ENCODE data around the gene JPT1. TPM values are rescaled to one million over a fixed set of nuclear protein-coding genes. Genes with fewer than 3 reads are reported as not detected.
A peak's percentile ranks its signal among the peaks of the same experiment; 100 is the strongest.

The JPT1 gene
- total RNA-seq, 1 experiment from 2014 or later, result 265 TPM

GRCh38 chr17:75094871-75095399 lies 59.4 kb downstream of the JPT1 start:
- H2AFZ ChIP-seq (ENCODE audit: low read length), result no peak overlapping the region
- no peaks in the 10 kb centered on the region; the same call in 1 of the 2 replicates for H3K79me2 ChIP-seq (ENCODE audit: insufficient read depth, low read length)
- no peaks in the 10 kb centered on the region; the same call in 1 of the 2 replicates for H3K4me1 ChIP-seq (ENCODE audit: insufficient read depth, low read length)
- Mint-ChIP-seq H3K9me3 (no peaks in the 10 kb centered on the region), H3K36me3 (ENCODE audit: insufficient read depth in 1 of 3, low read depth in 3 of 3) (peaks cover 2 to 28% (median 28%) of the 10 kb centered on the region in 3 experiments), H3K4me1 (peaks cover 23 to 27% of the 10 kb centered on the region in 2 experiments), H3K27ac (peak overlapping the region in 1 of 3 experiments; percentile 72; a peak in 1 of 7 replicates), H3K4me3 (no peak overlapping the region), H3K27me3 (ENCODE audit: low read depth) (no peaks in the 10 kb centered on the region)
- no peaks in the 10 kb centered on the region for H3K27me3 ChIP-seq (ENCODE audit: insufficient read depth, low read length)
- H3K18ac ChIP-seq (ENCODE audit: insufficient read length, low read depth, low read length), result no peak overlapping the region
- H3K27ac ChIP-seq (ENCODE audit: insufficient read length, low read depth, low read length), result no peak overlapping the region
- WGBS (ENCODE audit: extremely low coverage, insufficient read length, low lambda C conversion rate), result no CpG with 5 or more reads among the region's 16 CpGs
- no peak overlapping the region for H4K5ac ChIP-seq (ENCODE audit: insufficient read length, low read depth, low read length)
- no peak overlapping the region for H3K9ac ChIP-seq (ENCODE audit: extremely low read depth, insufficient read length, low read length)
- H3K23me2 ChIP-seq (ENCODE audit: insufficient read length, low read depth, low read length, poor library complexity, severe bottlenecking), result no peaks in the 10 kb centered on the region
- no peak overlapping the region for H2BK5ac ChIP-seq (ENCODE audit: insufficient read length, low read length)
- TF ChIP-seq CTCF (conservative IDR thresholded peaks at IDR 0.05), result no peak
- H3K14ac ChIP-seq (ENCODE audit: insufficient read depth, low read length), result no peak overlapping the region; the same call in 1 of the 2 replicates
- no peaks in the 10 kb centered on the region for H4K20me1 ChIP-seq (ENCODE audit: control insufficient read depth, insufficient read depth, insufficient read length)
- H4K8ac ChIP-seq (replicated peaks; ENCODE audit: insufficient read length, low read depth, low read length), result no peak overlapping the region
- no peak overlapping the region for H3K23ac ChIP-seq (ENCODE audit: insufficient read length, low read depth, low read length)
- no peaks in the 10 kb centered on the region for H3K9me3 ChIP-seq (ENCODE audit: control insufficient read depth, low read depth, low read length)
- H2BK20ac ChIP-seq (ENCODE audit: low read depth, low read length, poor library complexity, severe bottlenecking), result no peak overlapping the region
- no peak overlapping the region for H2BK120ac ChIP-seq (ENCODE audit: low read depth, low read length, poor library complexity, severe bottlenecking)
- no peak overlapping the region for H3K4ac ChIP-seq (ENCODE audit: low read depth, low read length)
- H2AK5ac ChIP-seq (ENCODE audit: insufficient read length, low read length), result no peak overlapping the region
- H3K56ac ChIP-seq (ENCODE audit: insufficient read length, low read depth, low read length), result no peak overlapping the region
- H3T11ph ChIP-seq (ENCODE audit: low read length), result no peak overlapping the region
- DNase-seq, result no peak
- no peak overlapping the region for H2BK15ac ChIP-seq (ENCODE audit: low read depth, low read length)
- H3K4me2 ChIP-seq (ENCODE audit: insufficient read depth, insufficient read length, low read length), result no peak overlapping the region
- H2BK12ac ChIP-seq (ENCODE audit: insufficient read length, low read depth, low read length), result no peak overlapping the region
- no peaks in the 10 kb centered on the region for H3K79me1 ChIP-seq (ENCODE audit: insufficient read depth, low read depth, low read length, poor library complexity, severe bottlenecking)
- H4K91ac ChIP-seq (ENCODE audit: insufficient read length, low read depth, low read length), result no peak overlapping the region

All from H9 (cell line).